Astrocyte (in vitro differentiated cells and primary cell): ENCODE measurements around the gene ADAMTSL2. TPM values are rescaled to one million over a fixed set of nuclear protein-coding genes. Genes with fewer than 3 reads are reported as not detected.

ENCODE experiments used
- DNase-seq: peaks from one replicate; pipeline ENCODE4 v3.0.0-alpha.2; 2010; ENCODE audit warnings: low read depth
- FAIRE-seq: peaks from 2 replicates; lab custom pipeline; 2011; peaks lifted over from hg19 to GRCh38; lab: Jason Lieb, UNC
- H2AFZ ChIP-seq: 2 replicates; pipeline ENCODE4 v1.6.0; 2012; ENCODE audit warnings: low read depth, low read length, inconsistent platforms
- H3K27ac ChIP-seq: 2 replicates; pipeline ENCODE4 v1.5.1; 2011; ENCODE audit warnings: low read depth, low read length, inconsistent platforms
- H3K27me3 ChIP-seq: 2 replicates; pipeline ENCODE4 v1.6.0; 2011; ENCODE audit warnings: low read length, inconsistent platforms; ENCODE audit not compliant: insufficient read depth
- H3K36me3 ChIP-seq: 2 replicates; pipeline ENCODE4 v1.5.1; 2011; ENCODE audit warnings: low read length, inconsistent platforms; ENCODE audit not compliant: insufficient read depth
- H3K4me1 ChIP-seq: 2 replicates; pipeline ENCODE4 v1.5.1; 2011; ENCODE audit warnings: low read length, inconsistent platforms; ENCODE audit not compliant: insufficient read depth
- H3K4me2 ChIP-seq: 2 replicates; pipeline ENCODE4 v1.6.0; 2012; ENCODE audit warnings: low read length, inconsistent platforms
- H3K4me3 ChIP-seq: 2 replicates; pipeline ENCODE4 v1.5.1; 2011; ENCODE audit warnings: low read depth, mild to moderate bottlenecking, low read length, inconsistent platforms; ENCODE audit not compliant: insufficient read depth
- H3K79me2 ChIP-seq: 2 replicates; pipeline ENCODE4 v1.6.0; 2012; ENCODE audit warnings: mild to moderate bottlenecking, low read length, inconsistent platforms; ENCODE audit not compliant: insufficient read depth
- H3K9ac ChIP-seq: 2 replicates; pipeline ENCODE4 v1.6.0; 2012; ENCODE audit warnings: mild to moderate bottlenecking, low read length, inconsistent platforms
- H3K9me3 ChIP-seq: 2 replicates; pipeline ENCODE4 v1.5.1; 2012; ENCODE audit warnings: low read depth, mild to moderate bottlenecking, low read length, inconsistent platforms; ENCODE audit not compliant: insufficient read depth
- H4K20me1 ChIP-seq: 2 replicates; pipeline ENCODE4 v1.6.0; 2012; ENCODE audit warnings: low read length, inconsistent platforms; ENCODE audit not compliant: insufficient read depth
- H3K27ac Mint-ChIP-seq: one replicate; pipeline ENCODE4 v1.8.0; 2021; ENCODE audit warnings: mild to moderate bottlenecking, mixed read lengths; ENCODE audit not compliant: unreplicated experiment
- H3K27me3 Mint-ChIP-seq: one replicate; pipeline ENCODE4 v1.8.0; 2021; ENCODE audit warnings: low read depth, mixed read lengths; ENCODE audit not compliant: unreplicated experiment
- H3K36me3 Mint-ChIP-seq: one replicate; pipeline ENCODE4 v1.8.0; 2021; ENCODE audit warnings: low read depth, mixed read lengths; ENCODE audit not compliant: unreplicated experiment
- H3K4me1 Mint-ChIP-seq: one replicate; pipeline ENCODE4 v1.8.0; 2021; ENCODE audit warnings: low read depth, mixed read lengths; ENCODE audit not compliant: unreplicated experiment
- H3K4me3 Mint-ChIP-seq: one replicate; pipeline ENCODE4 v1.8.0; 2021; ENCODE audit warnings: mild to moderate bottlenecking, moderate library complexity, mixed read lengths; ENCODE audit not compliant: unreplicated experiment
- H3K9me3 Mint-ChIP-seq: one replicate; pipeline ENCODE4 v1.8.0; 2021; ENCODE audit warnings: mild to moderate bottlenecking, mixed read lengths; ENCODE audit not compliant: unreplicated experiment
- CTCF ChIP-seq: IDR thresholded peaks from 2 replicates; pipeline ENCODE4 v1.5.1; 2011; ENCODE audit warnings: low read depth, mild to moderate bottlenecking, inconsistent platforms, low read length, moderate library complexity; ENCODE audit not compliant: insufficient read depth
- EZH2 ChIP-seq: IDR thresholded peaks from 2 replicates; pipeline ENCODE4 v1.6.1; 2012; ENCODE audit warnings: mild to moderate bottlenecking, low read length, inconsistent platforms; ENCODE audit not compliant: insufficient read depth
- total RNA-seq: library from RNA; stranded (reverse); gene quantifications from 2 replicates; pipeline ENCODE4 v1.2.1, GENCODE V29; 2021

Gene ADAMTSL2
- total RNA-seq, 1 donor from 2014 or later: 0.52 TPM

- Mint-ChIP-seq H3K27me3 (peaks cover 38% of the 10 kb centered on the region), H3K36me3 (no peaks in the 10 kb centered on the region), H3K9me3 (no peaks in the 10 kb centered on the region), H3K4me1 (peaks cover 2% of the 10 kb centered on the region), H3K4me3 (no peak overlapping the region), H3K27ac (no peak overlapping the region)
- peaks cover 4% of the 10 kb centered on the region for H4K20me1 ChIP-seq
- no peak overlapping the region for H3K4me3 ChIP-seq
- peak overlapping the region; percentile 34 for H2AFZ ChIP-seq
- TF ChIP-seq EZH2 (no peak), CTCF (no peak)
- DNase-seq (no peak), FAIRE-seq (no peak)
- H3K4me1 ChIP-seq: peaks cover 8% of the 10 kb centered on the region
- no peak overlapping the region for H3K27ac ChIP-seq
- H3K79me2 ChIP-seq: no peaks in the 10 kb centered on the region
- H3K9me3 ChIP-seq: no peaks in the 10 kb centered on the region
- H3K36me3 ChIP-seq: no peaks in the 10 kb centered on the region
- peak overlapping the region; percentile 55 for H3K4me2 ChIP-seq
- H3K27me3 ChIP-seq: peaks cover 13% of the 10 kb centered on the region
- no peak overlapping the region for H3K9ac ChIP-seq
These were observed 647 bp upstream of the ADAMTSL2 start for GRCh38 chr9:133533857-133534256.

- peaks cover 35% of the 10 kb centered on the region for H3K27me3 Mint-ChIP-seq
- Histone ChIP-seq H3K27me3 (peaks cover 4% of the 10 kb centered on the region), H3K79me2 (no peaks in the 10 kb centered on the region), H4K20me1 (peaks cover 4% of the 10 kb centered on the region), H3K9ac (no peak overlapping the region), H3K4me2 (no peak overlapping the region), H3K27ac (no peak overlapping the region), H2AFZ (no peak overlapping the region), H3K4me1 (peaks cover 10% of the 10 kb centered on the region), H3K9me3 (no peaks in the 10 kb centered on the region), H3K4me3 (no peak overlapping the region), H3K36me3 (no peaks in the 10 kb centered on the region)
- no peaks in the 10 kb centered on the region for H3K9me3 Mint-ChIP-seq
- H3K36me3 Mint-ChIP-seq: no peaks in the 10 kb centered on the region
- no peak for DNase-seq
- no peak for FAIRE-seq
- TF ChIP-seq EZH2 (no peak), CTCF (no peak)
- no peak overlapping the region for H3K4me3 Mint-ChIP-seq
- H3K4me1 Mint-ChIP-seq: peaks cover 2% of the 10 kb centered on the region
- no peak overlapping the region for H3K27ac Mint-ChIP-seq
These were observed 888 bp downstream of the ADAMTSL2 start for GRCh38 chr9:133535306-133535877.

- FAIRE-seq (no peak), DNase-seq (no peak)
- H3K9ac ChIP-seq: no peak overlapping the region
- H3K27ac Mint-ChIP-seq: no peak overlapping the region
- no peak overlapping the region for H3K27ac ChIP-seq
- H3K27me3 ChIP-seq: no peaks in the 10 kb centered on the region
- H3K4me1 Mint-ChIP-seq: peaks cover 2% of the 10 kb centered on the region
- TF ChIP-seq EZH2 (no peak), CTCF (no peak)
- H3K36me3 ChIP-seq: no peaks in the 10 kb centered on the region
- H2AFZ ChIP-seq: no peak overlapping the region
- no peaks in the 10 kb centered on the region for H3K36me3 Mint-ChIP-seq
- no peaks in the 10 kb centered on the region for H3K9me3 Mint-ChIP-seq
- peaks cover 4% of the 10 kb centered on the region for H4K20me1 ChIP-seq
- no peaks in the 10 kb centered on the region for H3K9me3 ChIP-seq
- H3K79me2 ChIP-seq: no peaks in the 10 kb centered on the region
- no peak overlapping the region for H3K4me3 Mint-ChIP-seq
- H3K4me1 ChIP-seq: peaks cover 10% of the 10 kb centered on the region
- H3K4me3 ChIP-seq: no peak overlapping the region
- no peak overlapping the region for H3K4me2 ChIP-seq
- H3K27me3 Mint-ChIP-seq: peaks cover 34% of the 10 kb centered on the region
These were observed 1.6 kb downstream of the ADAMTSL2 start for GRCh38 chr9:133536080-133536479.
